HEK293 (cell line): ENCODE data around the gene IDNK.

ENCODE experiments used
- CTCF ChIP-seq: fragments of 450-650 bp; formaldehyde crosslinking; IDR thresholded peaks from 2 replicates; pipeline ENCODE4 v1.5.1; 2016; ENCODE audit warnings: missing biosample characterization, missing genetic modification characterization
- MYNN ChIP-seq: fragments of 450-650 bp; formaldehyde crosslinking; IDR thresholded peaks from 2 replicates; pipeline ENCODE4 v1.5.1; 2016; ENCODE audit warnings: missing biosample characterization, missing genetic modification characterization, borderline replicate concordance
- PRDM4 ChIP-seq: fragments of 450-650 bp; formaldehyde crosslinking; IDR thresholded peaks from 2 replicates; pipeline ENCODE4 v1.5.1; 2017; ENCODE audit warnings: missing biosample characterization, missing genetic modification characterization
- ZBTB49 ChIP-seq: fragments of 450-650 bp; formaldehyde crosslinking; IDR thresholded peaks from 2 replicates; pipeline ENCODE4 v1.5.1; 2016; ENCODE audit warnings: missing biosample characterization, missing genetic modification characterization, low read depth
- ZNF26 ChIP-seq: fragments of 450-650 bp; formaldehyde crosslinking; IDR thresholded peaks from 2 replicates; pipeline ENCODE4 v1.5.1; 2016; ENCODE audit warnings: missing biosample characterization, missing genetic modification characterization
- ZNF513 ChIP-seq: fragments of 450-650 bp; IDR thresholded peaks from 2 replicates; pipeline ENCODE4 v1.5.1; 2018; ENCODE audit warnings: missing biosample characterization, missing genetic modification characterization

- no peak for TF ChIP-seq ZNF26
- no peak for TF ChIP-seq PRDM4
- no peak for TF ChIP-seq CTCF (tag by site-specific recombination)
- TF ChIP-seq ZNF513 (tag by site-specific recombination), result no peak
- no peak for TF ChIP-seq ZBTB49
- no peak for TF ChIP-seq MYNN (tag by site-specific recombination)
Measured at GRCh38 chr9:83630938-83631457, 8.1 kb downstream of the IDNK start.
